ENCODE data around the gene TPM1.
A peak's percentile ranks its signal among the peaks of the same experiment; 100 is the strongest.

The TPM1 gene

DNA sequence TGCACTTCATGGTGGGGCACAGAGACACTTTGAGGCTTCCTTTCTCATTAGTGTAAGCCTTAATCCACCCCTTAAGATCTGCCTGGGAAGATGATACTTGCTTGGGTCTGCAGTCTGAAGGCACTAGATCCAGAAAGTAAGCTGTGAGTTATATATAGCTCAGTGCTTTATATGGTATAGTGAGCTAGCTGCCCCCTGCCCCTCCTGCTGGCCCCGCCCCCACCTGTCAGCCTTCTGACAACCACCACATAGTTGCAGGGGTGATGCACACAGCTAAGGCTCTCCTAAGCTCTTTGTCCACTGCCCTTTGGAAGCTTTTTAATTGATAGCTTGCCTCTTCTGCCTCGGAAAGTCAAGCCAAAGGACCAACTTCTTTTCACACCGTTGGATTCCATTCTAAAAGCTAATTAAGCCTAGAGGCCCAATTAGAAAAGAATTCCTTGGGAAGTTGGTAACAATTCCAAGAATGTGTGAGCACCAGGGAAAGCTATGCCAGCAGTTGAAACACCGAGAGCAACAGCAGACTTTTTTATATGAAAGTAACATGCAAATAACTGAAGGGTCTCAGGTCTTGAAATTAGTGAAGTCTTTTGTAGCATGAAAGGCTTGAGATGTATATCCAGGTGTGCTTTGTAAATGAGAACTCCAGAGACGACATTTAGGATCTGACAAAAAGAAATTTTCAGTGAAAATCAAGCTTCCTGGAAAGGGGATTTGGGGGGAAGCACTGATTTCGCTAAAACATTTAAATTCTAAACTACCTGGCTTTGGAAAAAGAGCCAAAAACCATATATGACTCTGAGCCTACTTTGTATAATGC is 2.3 kb downstream of the TPM1 start:
- ATAC-seq (no peak), DNase-seq (no peak)
- Mint-ChIP-seq H3K27ac (no peak overlapping the region), H3K4me3 (no peak overlapping the region), H3K9me3 (no peaks in the 10 kb centered on the region), H3K27me3 (peaks cover 81% of the 10 kb centered on the region), H3K4me1 (peaks cover 38% of the 10 kb centered on the region)

DNA sequence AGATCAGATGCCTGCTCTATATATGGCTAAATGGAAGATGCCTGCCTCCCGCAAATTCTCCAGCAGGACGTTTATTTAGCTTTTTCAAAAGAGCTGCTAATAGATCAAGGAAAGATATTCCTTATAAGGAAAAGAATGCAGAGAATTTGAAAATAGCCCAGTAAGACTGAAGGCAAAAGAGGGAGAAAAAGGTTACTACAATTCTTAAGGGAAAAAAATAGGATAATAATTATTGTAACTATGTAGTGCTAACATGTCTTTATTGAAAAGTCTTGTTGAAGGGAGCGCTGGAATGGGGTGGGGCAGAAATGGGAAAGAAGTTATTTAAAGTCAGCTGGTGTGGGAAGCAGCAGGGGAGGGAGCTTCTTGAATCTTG is 2.9 kb downstream of the TPM1 start:
- Mint-ChIP-seq H3K27me3 (peaks cover 75% of the 10 kb centered on the region), H3K9me3 (no peaks in the 10 kb centered on the region), H3K4me1 (peaks cover 43% of the 10 kb centered on the region), H3K4me3 (no peak overlapping the region), H3K27ac (no peak overlapping the region)
- ATAC-seq, result no peak
- DNase-seq, result no peak

DNA sequence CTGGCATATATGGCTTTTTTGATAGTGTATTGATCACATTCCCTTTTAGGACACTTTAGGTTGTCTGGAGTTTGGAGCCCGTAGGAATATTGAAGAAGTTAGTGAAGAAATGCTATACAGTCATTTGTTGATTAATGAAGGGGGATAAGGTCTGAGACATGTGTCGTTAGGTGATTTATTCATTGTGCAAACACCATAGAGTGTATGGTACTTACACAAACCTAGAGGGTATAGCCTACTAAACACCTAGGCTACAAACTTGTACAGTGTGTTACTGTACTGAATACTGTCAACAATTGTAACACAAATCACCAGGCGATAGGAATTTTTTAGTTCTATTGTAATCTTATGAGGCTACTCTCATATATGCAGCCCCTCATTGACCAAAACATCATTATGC is 3.3 kb downstream of the TPM1 start:
- no peak overlapping the region for H3K27ac Mint-ChIP-seq
- H3K4me3 Mint-ChIP-seq, result no peak overlapping the region
- H3K9me3 Mint-ChIP-seq, result no peaks in the 10 kb centered on the region
- peaks cover 71% of the 10 kb centered on the region for H3K27me3 Mint-ChIP-seq
- peaks cover 43% of the 10 kb centered on the region for H3K4me1 Mint-ChIP-seq
- DNase-seq, result no peak
- ATAC-seq, result no peak

DNA sequence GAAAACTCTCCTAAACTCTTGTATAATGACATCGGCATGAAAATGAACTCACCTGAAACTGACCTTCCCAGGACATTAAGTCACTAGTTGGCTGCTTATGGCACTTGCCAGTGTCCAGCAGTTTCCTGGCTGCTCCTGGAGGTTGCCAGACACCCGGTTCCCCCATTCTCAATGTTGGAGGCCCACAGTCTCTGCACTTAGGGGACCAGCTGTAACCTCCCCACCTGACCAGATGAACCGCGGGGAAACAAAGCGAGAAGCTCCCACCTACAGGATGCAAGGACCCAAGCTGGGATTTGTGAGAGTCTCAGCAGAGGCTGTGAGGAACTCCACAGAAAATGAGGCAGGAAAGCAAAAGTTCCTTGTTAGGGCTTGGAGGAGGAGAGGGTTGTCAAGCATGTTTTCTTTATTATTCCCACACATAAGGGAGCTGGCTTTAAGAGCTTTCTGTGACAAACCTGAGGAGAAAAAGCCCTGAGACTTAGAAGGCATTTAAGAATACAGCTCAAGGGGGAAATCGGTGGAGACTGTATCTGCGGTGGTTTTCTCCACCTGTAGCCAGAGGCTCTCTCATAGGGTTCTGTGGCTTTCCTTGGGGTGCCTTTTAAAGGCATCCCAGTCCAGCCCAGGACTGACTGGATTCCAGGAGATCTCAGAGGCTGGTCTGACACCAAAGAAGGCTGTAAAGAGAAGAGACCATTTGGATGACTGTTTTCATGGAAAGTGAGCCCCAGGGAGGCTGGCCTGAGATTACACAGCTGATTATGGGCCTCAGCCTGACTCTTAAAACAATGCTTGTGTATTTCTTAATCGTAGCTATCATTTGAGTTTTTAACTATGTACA is 4.6 kb downstream of the TPM1 start:
- Mint-ChIP-seq H3K27me3 (peaks cover 58% of the 10 kb centered on the region), H3K4me1 (peaks cover 43% of the 10 kb centered on the region), H3K27ac (no peak overlapping the region), H3K4me3 (peak overlapping the region; percentile 97 to 98), H3K9me3 (no peaks in the 10 kb centered on the region)
- ATAC-seq, result no peak
- no peak for DNase-seq

DNA sequence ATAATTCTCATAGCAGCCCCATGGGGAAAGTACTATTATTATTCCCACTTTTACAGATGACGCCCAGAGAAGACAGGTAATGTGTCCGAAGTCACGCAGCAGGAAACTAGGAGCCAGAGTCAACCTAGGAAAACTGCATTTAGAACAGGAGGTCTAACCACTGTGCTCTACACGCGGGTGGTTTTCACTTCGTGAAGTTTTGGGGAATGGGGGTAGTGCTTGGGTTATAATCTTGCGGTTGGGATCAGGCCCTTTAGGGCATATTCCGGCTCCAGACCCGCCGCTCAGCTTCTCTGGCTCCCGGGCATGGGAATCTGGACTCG is 5.2 kb downstream of the TPM1 start:
- DNase-seq (no peak), ATAC-seq (no peak)
- H3K4me1 Mint-ChIP-seq, result peaks cover 39% of the 10 kb centered on the region
- peak overlapping the region in 1 of 2 donors; percentile 68 for H3K27ac Mint-ChIP-seq
- H3K27me3 Mint-ChIP-seq, result peaks cover 52% of the 10 kb centered on the region
- peak overlapping the region; percentile 97 to 98 for H3K4me3 Mint-ChIP-seq
- H3K9me3 Mint-ChIP-seq, result no peaks in the 10 kb centered on the region

DNA sequence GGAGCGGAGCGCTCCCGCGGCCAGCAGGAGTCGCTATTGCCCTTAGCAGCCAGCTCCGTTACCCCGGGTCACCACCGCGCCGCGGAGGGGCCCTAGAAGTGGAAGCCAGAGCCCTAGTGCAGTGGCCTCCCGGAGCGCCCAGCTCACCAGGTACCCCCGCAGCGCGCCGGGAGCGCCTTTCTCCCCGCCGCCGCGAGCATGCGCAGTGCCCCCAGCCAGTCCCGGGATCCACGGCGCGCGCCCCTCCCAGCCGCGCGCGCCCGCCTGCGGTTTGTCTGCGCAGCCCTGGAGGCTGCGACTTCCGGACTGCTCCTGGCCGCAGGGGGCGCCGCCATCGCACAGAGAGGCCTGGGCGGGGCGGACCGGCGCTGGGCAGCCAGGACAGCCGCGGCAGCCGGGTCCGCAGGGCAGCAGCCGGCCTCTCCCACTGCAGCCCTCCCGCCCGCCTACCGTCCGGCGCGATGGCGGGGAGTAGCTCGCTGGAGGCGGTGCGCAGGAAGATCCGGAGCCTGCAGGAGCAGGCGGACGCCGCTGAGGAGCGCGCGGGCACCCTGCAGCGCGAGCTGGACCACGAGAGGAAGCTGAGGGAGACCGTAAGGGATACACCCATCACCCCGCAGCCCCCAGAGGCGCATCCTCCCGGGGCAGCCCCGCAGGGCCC is 5.7 kb downstream of the TPM1 start:
- ATAC-seq (peak; percentile 91), DNase-seq (peak; percentile 89 to 90)
- Mint-ChIP-seq H3K4me3 (peak overlapping the region; percentile 97 to 98), H3K9me3 (no peaks in the 10 kb centered on the region), H3K27me3 (peaks cover 47% of the 10 kb centered on the region), H3K27ac (peak overlapping the region in 1 of 2 donors; percentile 68), H3K4me1 (peaks cover 34% of the 10 kb centered on the region)

DNA sequence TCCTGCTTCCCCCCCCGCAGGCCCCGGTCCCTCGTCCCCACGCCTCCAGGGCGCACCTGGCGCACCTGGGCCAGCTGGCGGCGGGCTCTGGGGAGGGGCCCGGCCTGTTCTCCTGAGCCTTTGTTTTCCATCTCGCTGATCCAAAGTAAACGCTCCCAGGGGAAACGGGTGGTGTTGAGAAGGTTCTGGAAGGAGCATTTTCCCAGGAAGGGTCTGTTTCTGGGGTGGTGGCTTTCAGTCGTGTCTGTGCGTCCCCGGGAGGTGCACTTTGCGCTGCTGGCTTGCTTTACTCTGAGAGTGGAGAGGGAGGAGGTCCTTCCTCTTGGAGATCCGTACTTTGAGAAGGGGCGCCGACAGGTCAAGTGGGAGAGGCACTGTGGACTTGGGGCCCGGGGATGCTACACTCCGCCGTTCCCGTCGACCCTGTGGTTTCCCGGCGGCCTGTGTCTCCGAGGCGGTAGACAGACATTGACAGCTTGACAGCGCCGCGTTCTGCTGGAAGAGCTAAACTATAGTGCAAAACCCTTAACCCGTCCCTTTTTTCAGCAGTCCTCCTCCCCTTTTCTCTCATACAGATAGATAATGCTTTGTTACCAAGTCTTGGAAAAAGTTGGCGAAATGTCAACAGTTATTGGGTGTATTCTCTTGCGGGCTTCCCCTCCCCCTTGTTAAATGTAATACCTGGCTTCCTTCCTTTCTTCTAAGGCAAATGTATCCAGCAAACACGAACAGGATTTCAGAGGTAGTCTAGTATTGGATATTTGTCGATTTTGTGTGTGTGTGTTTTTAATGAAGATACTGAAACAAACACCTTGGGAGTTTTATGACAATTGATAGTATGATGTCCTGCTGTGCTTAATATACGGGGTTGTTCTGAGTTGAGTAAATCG is 6.5 kb downstream of the TPM1 start:
- peak overlapping the region; percentile 97 to 98 for H3K4me3 Mint-ChIP-seq
- H3K27ac Mint-ChIP-seq, result peak overlapping the region; percentile 73 to 82
- DNase-seq (peak; percentile 39 to 41), ATAC-seq (peak; percentile 11)
- peaks cover 26% of the 10 kb centered on the region for H3K4me1 Mint-ChIP-seq
- peaks cover 39% of the 10 kb centered on the region for H3K27me3 Mint-ChIP-seq
- no peaks in the 10 kb centered on the region for H3K9me3 Mint-ChIP-seq

DNA sequence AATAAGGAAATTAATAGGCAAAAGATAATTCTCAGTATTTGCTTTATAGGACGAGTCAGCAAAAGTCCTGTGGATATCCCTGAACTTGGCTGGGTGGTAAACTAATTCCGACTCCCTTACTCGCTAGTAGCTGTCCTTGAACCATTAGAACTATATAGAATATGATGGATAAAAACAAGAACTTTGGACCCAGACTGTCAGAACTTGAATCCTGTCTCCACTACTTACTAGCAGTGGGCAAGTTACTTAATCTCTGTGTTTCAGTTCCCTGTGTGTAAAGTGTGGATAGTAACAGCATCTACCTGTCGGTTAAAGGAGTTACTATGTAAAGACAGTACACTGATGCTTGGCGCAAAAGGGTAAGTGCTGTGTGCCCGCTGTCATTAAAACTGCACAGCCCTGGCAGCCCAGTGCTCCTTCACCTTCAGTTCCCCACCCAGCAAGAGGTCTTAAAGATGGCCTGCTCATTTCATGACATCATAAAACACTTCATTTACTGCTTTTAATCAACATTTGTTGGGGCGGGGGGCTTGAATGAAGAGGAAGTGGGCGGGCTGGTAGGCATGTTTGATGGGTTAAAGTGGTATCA is 7.3 kb downstream of the TPM1 start:
- Mint-ChIP-seq H3K4me3 (peak overlapping the region in 1 of 2 donors; percentile 34), H3K27ac (no peak overlapping the region), H3K27me3 (peaks cover 31% of the 10 kb centered on the region), H3K9me3 (no peaks in the 10 kb centered on the region), H3K4me1 (peaks cover 26% of the 10 kb centered on the region)
- ATAC-seq, result no peak
- DNase-seq, result no peak

DNA sequence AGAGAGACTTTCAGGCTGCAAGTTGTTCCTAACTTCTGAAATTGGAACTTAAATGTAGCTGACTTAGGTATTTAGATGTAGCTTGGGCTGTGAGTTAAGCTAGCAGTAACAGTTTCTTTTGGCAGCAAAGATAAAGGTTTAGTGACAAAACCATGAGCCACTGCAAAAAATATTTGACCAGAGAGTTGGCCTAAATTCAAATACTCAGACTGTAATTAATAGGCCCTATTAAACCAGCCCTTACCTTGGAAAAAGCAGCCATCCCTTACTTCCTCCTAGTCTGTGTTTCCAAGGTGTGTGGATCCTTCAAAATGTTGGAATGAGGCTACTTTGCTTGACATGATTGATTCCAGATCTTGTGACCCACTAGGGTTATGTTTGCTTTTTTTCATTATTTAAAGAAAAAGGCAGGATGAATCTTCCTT is 8.2 kb downstream of the TPM1 start:
- Mint-ChIP-seq H3K27me3 (peaks cover 22% of the 10 kb centered on the region), H3K27ac (no peak overlapping the region), H3K9me3 (no peaks in the 10 kb centered on the region), H3K4me1 (peaks cover 26% of the 10 kb centered on the region), H3K4me3 (no peak overlapping the region)
- DNase-seq (no peak), ATAC-seq (no peak)

DNA sequence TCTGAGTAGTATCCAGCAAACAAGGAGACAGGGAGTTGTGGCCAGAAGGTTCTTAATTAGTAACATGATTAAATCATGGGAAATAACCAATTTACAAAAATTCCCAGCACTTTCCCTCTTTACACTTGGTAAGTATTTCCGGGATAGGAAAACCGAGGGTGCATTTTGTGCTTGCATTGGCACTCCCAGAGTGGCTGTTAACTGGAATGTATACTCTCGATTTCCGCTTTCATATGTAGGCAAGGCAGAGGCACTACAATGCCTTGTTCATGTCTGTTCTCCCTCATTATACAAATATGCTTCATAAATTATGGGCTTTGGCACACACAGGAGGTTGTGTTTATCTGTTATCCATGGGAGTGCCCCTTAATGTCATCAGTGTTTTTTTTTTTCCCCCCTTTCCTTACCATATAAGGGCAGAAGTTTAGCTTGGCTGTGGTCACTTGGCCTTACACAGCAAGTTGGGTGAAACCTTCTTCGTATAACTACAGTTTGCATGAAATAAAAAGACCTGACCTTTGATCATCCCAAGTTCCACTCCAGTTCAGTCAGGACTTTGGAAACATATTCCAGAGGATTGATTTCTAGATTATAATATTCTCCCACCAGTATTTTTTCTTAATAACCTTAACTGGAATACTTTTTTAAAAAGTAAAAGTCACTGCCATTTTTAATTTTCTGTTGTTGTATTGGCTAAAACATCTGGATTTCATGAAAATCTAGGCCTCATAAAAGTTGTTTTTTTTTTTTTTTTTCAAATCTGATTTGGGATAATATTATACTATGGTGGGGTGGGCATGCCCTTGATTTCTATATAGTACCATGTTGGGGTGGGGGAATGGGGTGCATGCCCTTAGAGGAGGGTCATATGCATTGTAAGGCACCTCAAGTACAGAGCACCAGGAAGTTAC is 8.9 kb downstream of the TPM1 start:
- Mint-ChIP-seq H3K4me1 (peaks cover 26% of the 10 kb centered on the region), H3K9me3 (no peaks in the 10 kb centered on the region), H3K4me3 (no peak overlapping the region), H3K27me3 (peaks cover 15% of the 10 kb centered on the region), H3K27ac (no peak overlapping the region)
- no peak for DNase-seq
- no peak for ATAC-seq

DNA sequence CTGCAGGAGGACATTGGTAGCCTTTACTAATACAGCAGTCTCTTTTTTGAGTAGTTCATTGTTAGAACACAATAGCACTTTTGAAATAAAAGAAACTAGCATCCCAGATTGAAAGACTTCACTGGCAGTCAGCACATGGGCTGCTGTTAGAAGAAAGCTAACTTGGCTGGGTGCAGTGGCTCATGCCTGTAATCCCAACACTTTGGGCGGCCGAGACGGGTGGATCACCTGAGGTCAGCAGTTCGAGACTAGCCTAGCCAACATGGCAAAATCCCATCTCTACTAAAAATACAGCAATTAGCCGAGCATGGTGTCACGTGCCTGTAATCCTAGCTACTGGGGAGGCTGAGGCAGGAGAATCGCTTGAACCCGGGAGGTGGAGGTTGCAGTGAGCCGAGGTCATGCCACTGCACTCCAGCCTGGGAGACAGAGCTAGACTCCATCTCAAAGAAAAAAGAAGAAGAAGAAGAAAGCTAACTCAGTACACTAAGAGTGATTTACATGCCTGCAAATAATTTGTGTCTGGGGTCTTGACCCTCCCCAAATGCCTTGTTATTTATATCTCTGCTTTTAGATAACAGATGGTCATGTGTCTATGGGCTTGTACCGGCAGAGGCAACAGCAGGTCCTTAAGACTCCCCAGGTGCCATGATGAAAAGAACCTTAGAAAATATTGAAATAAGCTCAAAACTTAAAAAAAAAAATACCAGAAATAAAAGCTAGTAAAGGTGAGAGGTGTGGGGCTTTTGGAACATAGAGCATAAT is 9.7 kb downstream of the TPM1 start:
- ATAC-seq (no peak), DNase-seq (no peak)
- H3K27me3 Mint-ChIP-seq, result peaks cover 7% of the 10 kb centered on the region
- no peak overlapping the region for H3K4me3 Mint-ChIP-seq
- peaks cover 26% of the 10 kb centered on the region for H3K4me1 Mint-ChIP-seq
- peak overlapping the region in 1 of 2 donors; percentile 63 for H3K27ac Mint-ChIP-seq
- H3K9me3 Mint-ChIP-seq, result no peaks in the 10 kb centered on the region

DNA sequence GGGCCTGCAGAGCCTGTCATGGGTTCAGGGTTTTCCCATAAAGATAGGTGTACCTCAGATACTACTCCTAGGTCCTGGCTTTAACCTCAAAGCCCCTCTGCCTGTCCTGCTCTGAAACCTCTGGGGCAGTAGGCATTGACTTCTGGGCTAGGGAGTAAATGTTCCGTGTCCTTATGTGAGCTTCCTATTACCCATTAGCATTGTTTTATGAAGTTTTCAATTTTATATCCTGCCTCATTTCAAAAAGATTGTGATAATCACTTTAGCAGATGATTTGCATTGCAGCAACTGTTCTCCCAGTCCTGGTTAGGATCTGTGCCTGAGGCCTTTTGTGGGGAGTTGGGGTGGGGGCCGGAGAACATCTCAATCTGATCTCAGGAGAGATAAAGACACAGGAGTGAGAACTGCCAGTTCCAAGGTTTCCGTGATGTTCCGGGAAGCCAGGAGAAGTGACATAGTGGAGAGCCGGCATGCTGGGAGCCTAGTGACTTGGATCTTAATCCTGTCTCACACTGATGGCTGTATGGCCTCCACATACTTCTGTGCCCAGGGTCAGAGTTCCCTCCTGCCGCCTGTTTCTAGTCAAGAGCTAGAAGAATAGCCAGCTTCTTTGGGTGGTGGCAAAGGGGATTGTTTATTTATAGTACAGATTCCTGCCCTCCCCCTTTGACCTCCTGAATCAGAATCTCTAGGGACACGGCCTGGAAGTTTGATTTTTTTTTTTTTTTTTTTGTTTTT is 10.6 kb downstream of the TPM1 start:
- Mint-ChIP-seq H3K27ac (no peak overlapping the region), H3K4me3 (no peak overlapping the region), H3K4me1 (peaks cover 20% of the 10 kb centered on the region), H3K27me3 (no peaks in the 10 kb centered on the region), H3K9me3 (no peaks in the 10 kb centered on the region)
- DNase-seq (no peak), ATAC-seq (no peak)

DNA sequence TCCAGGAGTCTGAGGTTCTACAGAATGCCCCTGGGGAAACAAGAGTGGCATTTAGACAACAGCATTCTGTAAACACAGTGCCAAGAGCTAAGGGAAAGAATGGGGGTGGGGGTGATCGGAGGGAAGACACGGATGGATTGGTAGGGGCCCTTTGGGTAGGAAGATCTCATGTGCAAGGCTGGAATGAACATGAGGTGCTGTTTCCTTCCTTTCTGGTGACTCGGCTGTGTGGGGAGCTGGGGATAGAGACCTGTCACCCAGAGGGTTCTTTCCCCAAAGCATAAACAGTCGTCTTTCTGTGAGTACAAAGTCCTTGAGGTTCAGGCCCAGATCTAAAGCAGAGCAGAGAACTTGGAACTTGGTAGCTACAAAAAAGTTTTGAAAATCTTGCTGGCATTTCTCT is 11.7 kb downstream of the TPM1 start:
- H3K9me3 Mint-ChIP-seq, result no peaks in the 10 kb centered on the region
- DNase-seq (no peak), ATAC-seq (no peak)
- H3K27me3 Mint-ChIP-seq, result no peaks in the 10 kb centered on the region
- H3K4me1 Mint-ChIP-seq, result peaks cover 14% of the 10 kb centered on the region
- no peak overlapping the region for H3K4me3 Mint-ChIP-seq
- no peak overlapping the region for H3K27ac Mint-ChIP-seq

Measured in stimulated activated naive CD8-positive, alpha-beta T cell treated with anti-CD3 and anti-CD28 coated beads, Interleukin-15, amount 100 ng/mL, for 72 hours (primary cell).